ENCODE data around the gene DLG5. TPM values are rescaled to one million over a fixed set of nuclear protein-coding genes. Genes with fewer than 3 reads are reported as not detected.

DLG5 gene
- total RNA-seq, 1 donor from 2014 or later: 35.5 TPM

Other genes with a start within 250 kb of the DLG5 start
- 41.0 TPM for gene POLR3A, start 102.8 kb upstream of the DLG5 start, total RNA-seq (ENCODE audit: unreplicated experiment)
- gene RPS24, start 107.1 kb upstream of the DLG5 start, total RNA-seq (ENCODE audit: unreplicated experiment): 691 TPM